GM13977 (cell line): ENCODE measurements around the gene BARX1.

Experiments
- DNase-seq: peaks from one replicate; pipeline ENCODE4 v3.0.0; 2012; ENCODE audit warnings: low spot score
- CTCF ChIP-seq: IDR thresholded peaks from 2 replicates; pipeline ENCODE4 v1.5.1; 2012; ENCODE audit warnings: mild to moderate bottlenecking, control low read depth; ENCODE audit not compliant: insufficient read depth; ENCODE audit errors: extremely low read depth, missing control alignments
- in situ Hi-C: fragments of 300-500 bp; cut with MboI; formaldehyde crosslinking; loops from one replicate; pipeline ENCODE4 v1.12.0; 2022; ENCODE audit warnings: low sequenced_read_pairs, low pct_unique_long_range_greater_than_20kb, mixed read lengths, inconsistent platforms; ENCODE audit not compliant: unreplicated experiment

BARX1 gene

GRCh38 chr9:93911136-93911745 is 43.9 kb downstream of the BARX1 start:
- no peak for TF ChIP-seq CTCF
- DNase-seq, result no peak
- in situ Hi-C loops, result no loop called here

- TF ChIP-seq CTCF, result no peak
- in situ Hi-C loops, result no loop called here
- DNase-seq, result no peak
Observed at GRCh38 chr9:93910598-93910997, 44.6 kb downstream of the BARX1 start.

GRCh38 chr9:93910196-93910595 is 45.0 kb downstream of the BARX1 start:
- no peak for TF ChIP-seq CTCF
- no peak for DNase-seq
- in situ Hi-C loops, result no loop called here

GRCh38 chr9:93909242-93909616 is 45.9 kb downstream of the BARX1 start:
- no peak for TF ChIP-seq CTCF
- DNase-seq, result no peak
- in situ Hi-C loops, result no loop called here

GRCh38 chr9:93908591-93909241 is 46.4 kb downstream of the BARX1 start:
- TF ChIP-seq CTCF, result no peak
- DNase-seq, result no peak

GRCh38 chr9:93907551-93908199 is 47.5 kb downstream of the BARX1 start:
- in situ Hi-C loops, result no loop called here
- DNase-seq, result no peak

More at GRCh38 chr9:93908591-93909241, 46.4 kb downstream of the BARX1 start:
- in situ Hi-C loops, result no loop called here

More at GRCh38 chr9:93907551-93908199, 47.5 kb downstream of the BARX1 start:
- TF ChIP-seq CTCF, result no peak
